ENCODE results near the gene SLC7A8. TPM values are rescaled to one million over a fixed set of nuclear protein-coding genes. Genes with fewer than 3 reads are reported as not detected.

The SLC7A8 gene
- total and polyA plus RNA-seq, 4 donors = 2.6 to 9.8 (median 5.4) TPM

- H3K27me3 ChIP-seq (ENCODE audit: control insufficient read depth in 4 of 4, insufficient read depth in 4 of 4, low read length in 3 of 4) = no peaks in the 10 kb centered on the region
- no peak overlapping the region for H3K4me3 ChIP-seq (ENCODE audit: low read depth in 1 of 3, low read length in 3 of 3)
- H3K4me1 ChIP-seq (ENCODE audit: control insufficient read depth in 4 of 4, insufficient read depth in 4 of 4, low read length in 3 of 4) = peaks cover 0 to 14% (median 8%) of the 10 kb centered on the region in 4 donors
- no peak for TF ChIP-seq RAD21 (IDR thresholded peaks at IDR 0.05)
- no peak overlapping the region for H3K27ac ChIP-seq (ENCODE audit: low read depth in 1 of 2, low read length in 2 of 2)
- WGBS = 85% methylated on average over 4 of the region's 4 CpGs
- H3K9ac ChIP-seq (ENCODE audit: low read depth in 1 of 2, low read length in 2 of 2) = no peak overlapping the region
- H3K36me3 ChIP-seq (ENCODE audit: control insufficient read depth in 4 of 4, insufficient read depth in 3 of 4, low read depth in 1 of 4, low read length in 3 of 4) = peaks cover 14 to 54% (median 41%) of the 10 kb centered on the region in 4 donors
- no peak for DNase-seq (ENCODE audit: low spot score)
- no peaks in the 10 kb centered on the region for H3K9me3 ChIP-seq (ENCODE audit: control insufficient read depth in 4 of 4, low read length in 3 of 4)
These were observed 93.2 kb downstream of the SLC7A8 start for GRCh38 chr14:23090254-23090636.

DNA sequence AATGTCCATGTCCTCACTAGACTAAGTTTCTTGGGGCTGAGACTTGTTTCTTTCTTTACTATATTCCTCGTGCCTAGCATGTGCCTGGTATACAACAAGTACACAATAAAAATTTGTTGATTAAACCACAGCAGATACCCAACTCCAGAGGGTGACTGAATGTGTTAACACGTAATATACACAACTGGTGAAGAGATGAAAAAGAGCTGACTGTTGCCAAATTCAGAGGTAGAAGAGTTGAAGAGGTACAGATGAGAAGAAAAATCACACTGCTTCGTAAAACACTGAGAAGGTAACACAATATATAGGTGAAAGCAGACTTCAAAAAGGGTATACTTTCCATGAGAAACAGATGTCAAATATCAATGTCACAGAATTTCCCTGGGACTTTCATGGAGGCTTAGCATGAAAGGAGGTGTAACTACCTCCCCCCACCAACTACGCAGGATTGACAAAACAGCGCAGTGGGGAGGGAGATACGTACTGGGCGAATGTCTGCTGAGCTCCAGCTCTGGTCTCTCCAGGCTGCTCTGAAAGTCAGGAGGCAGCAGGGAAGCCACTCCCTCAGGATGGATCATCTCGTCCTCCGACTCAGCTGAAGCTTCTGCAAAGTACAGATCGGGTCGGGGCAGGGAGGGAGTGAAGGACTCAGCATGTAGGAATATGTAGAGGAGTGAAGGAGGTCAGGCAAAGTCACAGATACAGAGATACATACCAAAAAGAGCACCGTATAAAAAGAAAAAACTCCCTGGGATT, 93.8 kb downstream of the SLC7A8 start:
- Histone ChIP-seq H3K36me3 (ENCODE audit: control insufficient read depth in 4 of 4, insufficient read depth in 3 of 4, low read depth in 1 of 4, low read length in 3 of 4) (peaks cover 17 to 56% (median 44%) of the 10 kb centered on the region in 4 donors), H3K9me3 (ENCODE audit: control insufficient read depth in 4 of 4, low read length in 3 of 4) (no peaks in the 10 kb centered on the region), H3K4me3 (ENCODE audit: low read depth in 1 of 3, low read length in 3 of 3) (no peak overlapping the region), H3K9ac (ENCODE audit: low read depth in 1 of 2, low read length in 2 of 2) (no peak overlapping the region), H3K4me1 (ENCODE audit: control insufficient read depth in 4 of 4, insufficient read depth in 4 of 4, low read length in 3 of 4) (peaks cover 0 to 14% (median 8%) of the 10 kb centered on the region in 4 donors), H3K27ac (ENCODE audit: low read depth in 1 of 2, low read length in 2 of 2) (no peak overlapping the region), H3K27me3 (ENCODE audit: control insufficient read depth in 4 of 4, insufficient read depth in 4 of 4, low read length in 3 of 4) (no peaks in the 10 kb centered on the region)
- no peak for DNase-seq (ENCODE audit: low spot score)
- TF ChIP-seq ATF3 (IDR thresholded peaks at IDR 0.05) (no peak), GABPA (IDR thresholded peaks at IDR 0.05 in 1 of 2, conservative IDR thresholded peaks at IDR 0.05 in 1 of 2) (no peak), EGR1 (IDR thresholded peaks at IDR 0.05; ENCODE audit: low read depth in 2 of 2) (no peak), FOXA2 (IDR thresholded peaks at IDR 0.05) (no peak), HNF4G (IDR thresholded peaks at IDR 0.05) (no peak), TAF1 (conservative IDR thresholded peaks at IDR 0.05) (no peak), FOXA1 (IDR thresholded peaks at IDR 0.05) (no peak), MAX (IDR thresholded peaks at IDR 0.05) (no peak), YY1 (IDR thresholded peaks at IDR 0.05) (no peak), RAD21 (IDR thresholded peaks at IDR 0.05) (no peak), JUND (IDR thresholded peaks at IDR 0.05) (no peak), NR2F2 (IDR thresholded peaks at IDR 0.05) (no peak), HNF4A (conservative IDR thresholded peaks at IDR 0.05) (no peak), ZBTB33 (IDR thresholded peaks at IDR 0.05) (no peak)
- TF ChIP-seq, protein P1, sequence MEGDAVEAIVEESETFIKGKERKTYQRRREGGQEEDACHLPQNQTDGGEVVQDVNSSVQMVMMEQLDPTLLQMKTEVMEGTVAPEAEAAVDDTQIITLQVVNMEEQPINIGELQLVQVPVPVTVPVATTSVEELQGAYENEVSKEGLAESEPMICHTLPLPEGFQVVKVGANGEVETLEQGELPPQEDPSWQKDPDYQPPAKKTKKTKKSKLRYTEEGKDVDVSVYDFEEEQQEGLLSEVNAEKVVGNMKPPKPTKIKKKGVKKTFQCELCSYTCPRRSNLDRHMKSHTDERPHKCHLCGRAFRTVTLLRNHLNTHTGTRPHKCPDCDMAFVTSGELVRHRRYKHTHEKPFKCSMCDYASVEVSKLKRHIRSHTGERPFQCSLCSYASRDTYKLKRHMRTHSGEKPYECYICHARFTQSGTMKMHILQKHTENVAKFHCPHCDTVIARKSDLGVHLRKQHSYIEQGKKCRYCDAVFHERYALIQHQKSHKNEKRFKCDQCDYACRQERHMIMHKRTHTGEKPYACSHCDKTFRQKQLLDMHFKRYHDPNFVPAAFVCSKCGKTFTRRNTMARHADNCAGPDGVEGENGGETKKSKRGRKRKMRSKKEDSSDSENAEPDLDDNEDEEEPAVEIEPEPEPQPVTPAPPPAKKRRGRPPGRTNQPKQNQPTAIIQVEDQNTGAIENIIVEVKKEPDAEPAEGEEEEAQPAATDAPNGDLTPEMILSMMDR (IDR thresholded peaks at IDR 0.05; ENCODE audit: low read depth, low read length, missing input control) = no peak
- WGBS = 91% methylated on average over 12 of the region's 12 CpGs

Measured in liver (tissue), 9 donors.